HEK293 (cell line): ENCODE measurements around the gene SH3RF3.

ENCODE experiments used
- CTCF ChIA-PET: fragments of 350-600 bp; formaldehyde crosslinking; extraction: SDS; loops from one replicate; lab custom pipeline; 2021; ENCODE audit warnings: antibody characterized with exemption; lab: Yijun Ruan, JAX
- POLR2A ChIA-PET: fragments of 300-600 bp; formaldehyde crosslinking; extraction: SDS; loops from one replicate; lab custom pipeline; 2020; ENCODE audit warnings: antibody characterized with exemption, inconsistent platforms; lab: Yijun Ruan, JAX
- H3K27ac ChIP-seq: fragments of 200-500 bp; sonication (Bioruptor generic); 2 replicates; pipeline ENCODE4 v1.5.1; 2014; ENCODE audit warnings: low read depth, low read length, control low read depth, inconsistent platforms; ENCODE audit errors: extremely low read depth
- H3K36me3 ChIP-seq, 2 experiments: fragments of 200-500 bp in 1 of 2; sonication (Bioruptor generic) in 1 of 2; 1 replicate in 1 of 2; 2 replicates in 1 of 2; pipeline ENCODE4 v1.5.1; 2014 to 2017; ENCODE audit warnings: inconsistent platforms in 2 of 2, low read length in 2 of 2; ENCODE audit not compliant: control insufficient read depth in 2 of 2, insufficient read depth in 1 of 2
- H3K4me1 ChIP-seq: fragments of 200-500 bp; sonication (Bioruptor generic); 2 replicates; pipeline ENCODE4 v1.5.1; 2014; ENCODE audit warnings: mild to moderate bottlenecking, low read length, inconsistent platforms; ENCODE audit not compliant: control insufficient read depth, insufficient read depth
- H3K4me3 ChIP-seq: 2 replicates; pipeline ENCODE4 v1.5.1; 2011; ENCODE audit warnings: low read depth, mild to moderate bottlenecking, control low read depth, low read length, moderate library complexity
- H3K9me3 ChIP-seq: fragments of 200-500 bp; sonication (Bioruptor generic); 2 replicates; pipeline ENCODE4 v1.5.1; 2014; ENCODE audit warnings: low read depth, low read length, inconsistent platforms; ENCODE audit not compliant: control insufficient read depth, insufficient read depth
- AEBP2 ChIP-seq: fragments of 450-650 bp; formaldehyde crosslinking; IDR thresholded peaks from 2 replicates; pipeline ENCODE4 v1.5.1; 2016; ENCODE audit warnings: missing biosample characterization, missing genetic modification characterization, borderline replicate concordance
- GLI4 ChIP-seq: fragments of 450-650 bp; formaldehyde crosslinking; IDR thresholded peaks from 2 replicates; pipeline ENCODE4 v1.5.1; 2016; ENCODE audit warnings: missing biosample characterization, missing genetic modification characterization
- KLF17 ChIP-seq: fragments of 450-650 bp; formaldehyde crosslinking; IDR thresholded peaks from 2 replicates; pipeline ENCODE4 v1.5.1; 2016; ENCODE audit warnings: missing biosample characterization, missing genetic modification characterization
- PRDM2 ChIP-seq: fragments of 450-650 bp; formaldehyde crosslinking; IDR thresholded peaks from 2 replicates; pipeline ENCODE4 v1.5.1; 2016; ENCODE audit warnings: missing biosample characterization, missing genetic modification characterization, borderline replicate concordance
- RBAK ChIP-seq: fragments of 450-650 bp; formaldehyde crosslinking; IDR thresholded peaks from 2 replicates; pipeline ENCODE4 v1.5.1; 2016; ENCODE audit warnings: missing biosample characterization, missing genetic modification characterization
- SCRT2 ChIP-seq: fragments of 450-650 bp; formaldehyde crosslinking; IDR thresholded peaks from 2 replicates; pipeline ENCODE4 v1.5.1; 2016; ENCODE audit warnings: missing biosample characterization, missing genetic modification characterization
- YY2 ChIP-seq: fragments of 450-650 bp; formaldehyde crosslinking; IDR thresholded peaks from 2 replicates; pipeline ENCODE4 v1.5.1; 2016; ENCODE audit warnings: missing biosample characterization, missing genetic modification characterization
- ZEB2 ChIP-seq: fragments of 450-650 bp; formaldehyde crosslinking; IDR thresholded peaks from 2 replicates; pipeline ENCODE4 v1.5.1; 2016; ENCODE audit warnings: missing biosample characterization, missing genetic modification characterization
- ZNF16 ChIP-seq: fragments of 450-650 bp; formaldehyde crosslinking; IDR thresholded peaks from 2 replicates; pipeline ENCODE4 v1.5.1; 2016; ENCODE audit warnings: low read depth, missing biosample characterization, missing genetic modification characterization
- ZNF280C ChIP-seq: fragments of 450-650 bp; formaldehyde crosslinking; IDR thresholded peaks from 2 replicates; pipeline ENCODE4 v1.5.1; 2016; ENCODE audit warnings: missing biosample characterization, missing genetic modification characterization
- ZNF354C ChIP-seq: fragments of 450-650 bp; formaldehyde crosslinking; IDR thresholded peaks from 2 replicates; pipeline ENCODE4 v1.5.1; 2016; ENCODE audit warnings: missing biosample characterization, missing genetic modification characterization, low read depth, borderline replicate concordance
- ZNF560 ChIP-seq: fragments of 450-650 bp; formaldehyde crosslinking; IDR thresholded peaks from 2 replicates; pipeline ENCODE4 v1.5.1; 2017; ENCODE audit warnings: missing biosample characterization, missing genetic modification characterization, borderline replicate concordance
- ZNF645 ChIP-seq: fragments of 450-650 bp; formaldehyde crosslinking; IDR thresholded peaks from 2 replicates; pipeline ENCODE4; 2016; ENCODE audit warnings: missing biosample characterization, missing genetic modification characterization
- ZNF654 ChIP-seq: fragments of 450-650 bp; formaldehyde crosslinking; IDR thresholded peaks from 2 replicates; pipeline ENCODE4 v1.5.1; 2016; ENCODE audit warnings: low read depth, missing biosample characterization, missing genetic modification characterization
- ZNF701 ChIP-seq: fragments of 450-650 bp; formaldehyde crosslinking; IDR thresholded peaks from 2 replicates; pipeline ENCODE4 v1.5.1; 2016; ENCODE audit warnings: missing biosample characterization, missing genetic modification characterization
- ZSCAN5A ChIP-seq: fragments of 450-650 bp; formaldehyde crosslinking; IDR thresholded peaks from 2 replicates; pipeline ENCODE4 v1.5.1; 2016; ENCODE audit warnings: missing biosample characterization, missing genetic modification characterization

Gene SH3RF3

GRCh38 chr2:109521233-109522062, 392.4 kb downstream of the SH3RF3 start:
- no peaks in the 10 kb centered on the region for H3K9me3 ChIP-seq
- H3K4me3 ChIP-seq, result no peak overlapping the region
- ChIA-PET POLR2A (interaction anchor here (0.6 kb wide), 1 partner anchor 11 kb away, joined by 4 read pairs; no protein-coding TSS in a partner anchor), CTCF (interaction anchor here (0.6 to 1.5 kb wide), 3 partner anchors 11 to 215 kb away, joined by 3 to 6 read pairs (median 3); no protein-coding TSS in a partner anchor)
- H3K4me1 ChIP-seq, result no peaks in the 10 kb centered on the region
- TF ChIP-seq ZNF560 (tag by site-specific recombination) (no peak), YY2 (tag by site-specific recombination) (no peak), SCRT2 (tag by site-specific recombination) (no peak), PRDM2 (tag by site-specific recombination) (no peak), ZNF280C (tag by site-specific recombination) (no peak), ZNF354C (tag by site-specific recombination) (no peak), ZNF645 (tag by site-specific recombination) (no peak), RBAK (tag by site-specific recombination) (no peak), ZNF16 (tag by site-specific recombination) (no peak), ZSCAN5A (tag by site-specific recombination) (no peak)
- no peak overlapping the region for H3K27ac ChIP-seq
- H3K36me3 ChIP-seq, result no peaks in the 10 kb centered on the region

GRCh38 chr2:109522063-109522374, 393.0 kb downstream of the SH3RF3 start:
- POLR2A ChIA-PET, result no interaction called here
- no peaks in the 10 kb centered on the region for H3K36me3 ChIP-seq
- no peak overlapping the region for H3K4me3 ChIP-seq
- CTCF ChIA-PET, result interaction anchor here (0.9 to 1.5 kb wide), 2 partner anchors 12 to 214 kb away, joined by 3 to 6 read pairs; no protein-coding TSS in a partner anchor
- TF ChIP-seq KLF17 (tag by site-specific recombination) (no peak), ZNF701 (tag by site-specific recombination) (no peak), GLI4 (tag by site-specific recombination) (no peak), ZEB2 (tag by site-specific recombination) (no peak), ZNF654 (no peak), AEBP2 (tag by site-specific recombination) (no peak), ZNF354C (tag by site-specific recombination) (no peak), YY2 (tag by site-specific recombination) (no peak)
- no peak overlapping the region for H3K27ac ChIP-seq
- no peaks in the 10 kb centered on the region for H3K9me3 ChIP-seq
- H3K4me1 ChIP-seq, result no peaks in the 10 kb centered on the region
